Breast epithelium (tissue), 3 donors: Measurements from ENCODE around the gene TP53AIP1.

Experiments used
- POLR2A ChIP-seq: fragments of 450-650 bp; IDR thresholded peaks from one replicate; pipeline ENCODE4 v1.6.1; 2016; ENCODE audit warnings: antibody characterized with exemption, mild to moderate bottlenecking, moderate library complexity
- TF ChIP-seq, protein P1 (sequence below), 3 donors: fragments of 450-650 bp; IDR thresholded peaks; one replicate each; pipeline ENCODE4 v1.5.1; 2016 to 2017; ENCODE audit warnings: antibody characterized with exemption in 3 of 3, mild to moderate bottlenecking in 3 of 3, moderate library complexity in 3 of 3

DNA sequence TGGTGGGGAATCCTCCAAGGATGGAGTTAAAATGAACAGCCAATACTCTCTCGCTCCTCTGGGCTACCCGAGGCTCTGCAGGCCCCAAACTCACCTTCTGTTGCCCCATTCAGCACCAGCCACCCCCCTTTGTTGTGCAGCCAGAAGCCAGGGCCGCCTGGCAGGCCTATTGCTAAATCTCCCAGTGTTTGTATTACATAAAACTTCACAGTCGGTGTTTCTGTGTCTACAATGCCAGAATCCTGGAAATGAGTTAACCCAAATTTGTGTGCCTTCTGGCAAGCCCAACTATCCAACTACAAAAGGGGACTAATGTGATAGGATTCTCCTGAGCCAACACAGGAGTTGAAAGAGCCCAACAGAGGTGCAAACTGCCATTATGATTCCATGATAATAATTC is 42.2 kb downstream of the TP53AIP1 start:
- TF ChIP-seq, protein P1, sequence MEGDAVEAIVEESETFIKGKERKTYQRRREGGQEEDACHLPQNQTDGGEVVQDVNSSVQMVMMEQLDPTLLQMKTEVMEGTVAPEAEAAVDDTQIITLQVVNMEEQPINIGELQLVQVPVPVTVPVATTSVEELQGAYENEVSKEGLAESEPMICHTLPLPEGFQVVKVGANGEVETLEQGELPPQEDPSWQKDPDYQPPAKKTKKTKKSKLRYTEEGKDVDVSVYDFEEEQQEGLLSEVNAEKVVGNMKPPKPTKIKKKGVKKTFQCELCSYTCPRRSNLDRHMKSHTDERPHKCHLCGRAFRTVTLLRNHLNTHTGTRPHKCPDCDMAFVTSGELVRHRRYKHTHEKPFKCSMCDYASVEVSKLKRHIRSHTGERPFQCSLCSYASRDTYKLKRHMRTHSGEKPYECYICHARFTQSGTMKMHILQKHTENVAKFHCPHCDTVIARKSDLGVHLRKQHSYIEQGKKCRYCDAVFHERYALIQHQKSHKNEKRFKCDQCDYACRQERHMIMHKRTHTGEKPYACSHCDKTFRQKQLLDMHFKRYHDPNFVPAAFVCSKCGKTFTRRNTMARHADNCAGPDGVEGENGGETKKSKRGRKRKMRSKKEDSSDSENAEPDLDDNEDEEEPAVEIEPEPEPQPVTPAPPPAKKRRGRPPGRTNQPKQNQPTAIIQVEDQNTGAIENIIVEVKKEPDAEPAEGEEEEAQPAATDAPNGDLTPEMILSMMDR (IDR thresholded peaks at IDR 0.05), result no peak
- no peak for TF ChIP-seq POLR2A
